ENCODE measurements around the gene MATR3. TPM values are rescaled to one million over a fixed set of nuclear protein-coding genes. Genes with fewer than 3 reads are reported as not detected.

The MATR3 gene
- total and polyA plus RNA-seq, 2 of the 4 experiments (the other 2 are of a cell fraction) = 81.4 to 367 TPM

GRCh38 chr5:139294374-139295165 lies 1.0 kb downstream of the MATR3 start (continued):
- TF ChIP-seq USF2 (IDR thresholded peaks at IDR 0.05; ENCODE audit: low read depth, low read length) (no peak), POLR2A (IDR thresholded peaks at IDR 0.05; ENCODE audit: low read depth, low read length) (no peak; the same call in 1 of the 2 replicates), RCOR1 (IDR thresholded peaks at IDR 0.05; ENCODE audit: insufficient replicate concordance, low read length) (no peak)

Data from IMR-90 (cell line).